ENCODE measurements around the gene HDX. TPM values are rescaled to one million over a fixed set of nuclear protein-coding genes. Genes with fewer than 3 reads are reported as not detected.
"Not testable (repeated sequence)": the region's sequence is repeated elsewhere in the genome, so short reads cannot be mapped to it uniquely, and the experiment has no call there.

HDX gene, protein sequence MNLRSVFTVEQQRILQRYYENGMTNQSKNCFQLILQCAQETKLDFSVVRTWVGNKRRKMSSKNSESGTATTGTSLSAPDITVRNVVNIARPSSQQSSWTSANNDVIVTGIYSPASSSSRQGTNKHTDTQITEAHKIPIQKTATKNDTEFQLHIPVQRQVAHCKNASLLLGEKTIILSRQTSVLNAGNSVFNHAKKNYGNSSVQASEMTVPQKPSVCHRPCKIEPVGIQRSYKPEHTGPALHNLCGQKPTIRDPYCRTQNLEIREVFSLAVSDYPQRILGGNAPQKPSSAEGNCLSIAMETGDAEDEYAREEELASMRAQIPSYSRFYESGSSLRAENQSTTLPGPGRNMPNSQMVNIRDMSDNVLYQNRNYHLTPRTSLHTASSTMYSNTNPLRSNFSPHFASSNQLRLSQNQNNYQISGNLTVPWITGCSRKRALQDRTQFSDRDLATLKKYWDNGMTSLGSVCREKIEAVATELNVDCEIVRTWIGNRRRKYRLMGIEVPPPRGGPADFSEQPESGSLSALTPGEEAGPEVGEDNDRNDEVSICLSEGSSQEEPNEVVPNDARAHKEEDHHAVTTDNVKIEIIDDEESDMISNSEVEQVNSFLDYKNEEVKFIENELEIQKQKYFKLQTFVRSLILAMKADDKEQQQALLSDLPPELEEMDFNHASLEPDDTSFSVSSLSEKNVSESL
- total RNA-seq (under 1 TPM; 0.29 to 0.72 TPM), polyA plus RNA-seq (under 1 TPM; 0.14 to 0.38 TPM)

GRCh38 chrX:84501798-84502628 lies at the start of gene HDX:
TSS of gene HDX (minus strand) at chrX:84502453. CDS start at chrX:84475397, 27,056 bp downstream.
- H3K9me3 Mint-ChIP-seq, result no peaks in the 10 kb centered on the region
- DNase-seq, result peak; percentile 42 to 67 (median 48)
- H3K4me3 ChIP-seq (ENCODE audit: low read length in 2 of 2), result peak within 1 kb of the TSS in 1 of 2 donors; percentile 50
- ChIA-PET CTCF (ENCODE audit: partially characterized antibody) (no interaction called here), POLR2A (ENCODE audit: partially characterized antibody) (no interaction called here)
- peak within 1 kb of the TSS; percentile 82 to 93 (median 88) for H3K4me3 Mint-ChIP-seq
- no peaks in the 10 kb centered on the region for H3K36me3 ChIP-seq (ENCODE audit: insufficient read depth, low read length)
- no peaks in the 10 kb centered on the region for H3K27me3 ChIP-seq (ENCODE audit: insufficient read depth, low read length)
- peaks cover 0 to 5% (median 3%) of the 10 kb centered on the region in 4 donors for H3K4me1 Mint-ChIP-seq
- intact Hi-C loops (cut with micrococcal nuclease), result no loop called here
- H3K4me1 ChIP-seq (ENCODE audit: insufficient read depth, low read length), result no peaks in the 10 kb centered on the region
- no peaks in the 10 kb centered on the region for H3K36me3 Mint-ChIP-seq
- H3K27ac ChIP-seq (ENCODE audit: low read depth, low read length), result peak within 1 kb of the TSS; percentile 54
- H3K27me3 Mint-ChIP-seq, result no peaks in the 10 kb centered on the region
- H3K27ac Mint-ChIP-seq, result peak within 1 kb of the TSS; percentile 62 to 94 (median 83)
- H3K9me3 ChIP-seq (ENCODE audit: control insufficient read depth in 1 of 2, low read length in 2 of 2), result no peaks in the 10 kb centered on the region

DNA sequence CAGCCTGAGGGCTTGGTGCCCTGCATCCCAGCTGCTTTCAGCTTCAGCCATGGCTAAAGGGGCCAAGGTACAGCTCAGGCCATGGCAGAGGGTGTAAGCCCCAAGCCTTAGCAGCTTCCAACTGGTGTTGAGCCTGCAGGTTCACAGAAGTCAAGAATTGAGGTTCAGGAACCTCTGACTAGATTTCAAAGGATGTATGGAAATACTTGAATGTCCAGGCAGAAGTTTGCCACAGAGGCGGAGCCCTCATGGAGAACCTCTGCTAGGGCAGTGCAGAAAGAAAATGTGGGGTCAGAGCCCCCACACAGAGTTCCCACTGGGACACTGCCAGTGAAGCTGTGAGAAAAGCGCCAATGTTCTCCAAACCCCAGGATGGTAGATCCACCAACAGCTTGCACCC lies 39.1 kb upstream of the HDX start:
- H3K9me3 ChIP-seq (ENCODE audit: control insufficient read depth in 1 of 2, low read length in 2 of 2); CTCF ChIA-PET (ENCODE audit: partially characterized antibody); H3K27me3 Mint-ChIP-seq; H3K4me3 Mint-ChIP-seq; H3K27ac ChIP-seq (ENCODE audit: low read depth, low read length); H3K4me1 ChIP-seq (ENCODE audit: insufficient read depth, low read length); H3K4me1 Mint-ChIP-seq; intact Hi-C loops (cut with micrococcal nuclease); POLR2A ChIA-PET (ENCODE audit: partially characterized antibody); H3K4me3 ChIP-seq (ENCODE audit: low read length in 2 of 2); H3K36me3 Mint-ChIP-seq; H3K27me3 ChIP-seq (ENCODE audit: insufficient read depth, low read length); H3K27ac Mint-ChIP-seq; H3K36me3 ChIP-seq (ENCODE audit: insufficient read depth, low read length): not testable (repeated sequence)
- H3K9me3 Mint-ChIP-seq, result peaks cover 2 to 18% (median 12%) of the 10 kb centered on the region in 8 donors
- DNase-seq, result peak in 1 of 5 donors; percentile 1

DNA sequence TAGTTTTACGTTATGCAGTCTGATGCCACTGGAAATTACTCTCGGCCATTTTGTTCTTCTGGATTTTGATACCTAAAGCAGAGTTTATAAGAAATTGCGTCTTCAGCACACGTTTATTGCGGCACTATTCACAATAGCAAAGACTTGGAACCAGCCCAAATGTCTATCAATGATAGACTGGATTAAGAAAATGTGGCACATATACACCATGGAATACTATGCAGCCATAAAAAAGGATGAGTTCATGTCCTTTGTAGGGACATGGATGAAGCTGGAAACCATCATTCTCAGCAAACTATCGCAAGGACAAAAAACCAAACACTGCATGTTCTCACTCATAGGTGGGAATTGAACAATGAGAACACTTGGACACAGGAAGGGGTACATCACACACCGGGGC lies 35.4 kb upstream of the HDX start:
- H3K36me3 ChIP-seq (ENCODE audit: insufficient read depth, low read length); H3K27ac ChIP-seq (ENCODE audit: low read depth, low read length); H3K9me3 ChIP-seq (ENCODE audit: control insufficient read depth in 1 of 2, low read length in 2 of 2); H3K4me1 ChIP-seq (ENCODE audit: insufficient read depth, low read length); H3K27ac Mint-ChIP-seq; H3K4me3 ChIP-seq (ENCODE audit: low read length in 2 of 2); H3K36me3 Mint-ChIP-seq; CTCF ChIA-PET (ENCODE audit: partially characterized antibody); H3K4me1 Mint-ChIP-seq; POLR2A ChIA-PET (ENCODE audit: partially characterized antibody); H3K27me3 ChIP-seq (ENCODE audit: insufficient read depth, low read length); intact Hi-C loops (cut with micrococcal nuclease); H3K27me3 Mint-ChIP-seq; H3K4me3 Mint-ChIP-seq: not testable (repeated sequence)
- peak in 1 of 5 donors; percentile 3 for DNase-seq
- H3K9me3 Mint-ChIP-seq, result peaks cover 2 to 14% (median 10%) of the 10 kb centered on the region in 8 donors

GRCh38 chrX:84488426-84488825 lies 13.8 kb downstream of the HDX start:
- Mint-ChIP-seq H3K27me3 (no peaks in the 10 kb centered on the region), H3K9me3 (peaks cover 0 to 12% (median under 1%) of the 10 kb centered on the region in 8 donors), H3K36me3 (no peaks in the 10 kb centered on the region), H3K4me1 (no peaks in the 10 kb centered on the region), H3K27ac (no peak overlapping the region), H3K4me3 (no peak overlapping the region)
- no peaks in the 10 kb centered on the region for H3K36me3 ChIP-seq (ENCODE audit: insufficient read depth, low read length)
- H3K27me3 ChIP-seq (ENCODE audit: insufficient read depth, low read length), result no peaks in the 10 kb centered on the region
- CTCF ChIA-PET (ENCODE audit: partially characterized antibody), result no interaction called here
- no peak overlapping the region for H3K4me3 ChIP-seq (ENCODE audit: low read length in 2 of 2)
- H3K9me3 ChIP-seq (ENCODE audit: control insufficient read depth in 1 of 2, low read length in 2 of 2), result no peaks in the 10 kb centered on the region
- POLR2A ChIA-PET (ENCODE audit: partially characterized antibody), result no interaction called here
- no peaks in the 10 kb centered on the region for H3K4me1 ChIP-seq (ENCODE audit: insufficient read depth, low read length)
- no peak for DNase-seq
- intact Hi-C loops (cut with micrococcal nuclease), result no loop called here
- no peak overlapping the region for H3K27ac ChIP-seq (ENCODE audit: low read depth, low read length)

- H3K4me3 ChIP-seq (ENCODE audit: low read length in 2 of 2), result no peak overlapping the region
- intact Hi-C loops (cut with micrococcal nuclease), result no loop called here
- Mint-ChIP-seq H3K27ac (no peak overlapping the region), H3K4me3 (no peak overlapping the region), H3K4me1 (no peaks in the 10 kb centered on the region), H3K36me3 (no peaks in the 10 kb centered on the region), H3K9me3 (peaks cover 0 to 12% (median 2%) of the 10 kb centered on the region in 8 donors), H3K27me3 (no peaks in the 10 kb centered on the region)
- H3K4me1 ChIP-seq (ENCODE audit: insufficient read depth, low read length), result no peaks in the 10 kb centered on the region
- no peaks in the 10 kb centered on the region for H3K36me3 ChIP-seq (ENCODE audit: insufficient read depth, low read length)
- ChIA-PET POLR2A (ENCODE audit: partially characterized antibody) (no interaction called here), CTCF (ENCODE audit: partially characterized antibody) (no interaction called here)
- DNase-seq, result no peak
- H3K27ac ChIP-seq (ENCODE audit: low read depth, low read length), result no peak overlapping the region
- H3K9me3 ChIP-seq (ENCODE audit: control insufficient read depth in 1 of 2, low read length in 2 of 2), result no peaks in the 10 kb centered on the region
- no peaks in the 10 kb centered on the region for H3K27me3 ChIP-seq (ENCODE audit: insufficient read depth, low read length)
Measured at GRCh38 chrX:84487365-84488353, 14.6 kb downstream of the HDX start.

DNA sequence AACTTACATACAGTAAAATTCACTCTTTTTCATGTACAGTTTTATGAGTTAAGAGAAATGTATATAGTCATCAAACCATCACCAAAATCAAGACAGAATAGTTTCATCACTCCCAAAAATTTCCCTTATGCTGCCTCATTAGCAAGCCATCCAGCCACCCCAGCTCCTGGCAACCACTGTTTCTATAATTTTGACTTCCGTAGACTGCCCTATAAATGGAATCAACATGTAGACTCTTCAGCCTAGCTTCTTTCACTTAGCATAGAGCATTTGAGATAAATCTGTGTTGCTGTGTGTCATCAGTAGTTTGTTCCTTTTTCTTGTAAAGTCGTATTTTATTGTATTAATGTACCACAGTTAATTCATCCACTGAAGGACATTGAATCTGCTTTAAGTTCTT lies 23.2 kb downstream of the HDX start:
- no peaks in the 10 kb centered on the region for H3K27me3 Mint-ChIP-seq
- Histone ChIP-seq H3K27ac (ENCODE audit: low read depth, low read length) (no peak overlapping the region), H3K4me1 (ENCODE audit: insufficient read depth, low read length) (no peaks in the 10 kb centered on the region), H3K36me3 (ENCODE audit: insufficient read depth, low read length) (no peaks in the 10 kb centered on the region), H3K4me3 (ENCODE audit: low read length in 2 of 2) (no peak overlapping the region), H3K9me3 (ENCODE audit: control insufficient read depth in 1 of 2, low read length in 2 of 2) (no peaks in the 10 kb centered on the region), H3K27me3 (ENCODE audit: insufficient read depth, low read length) (no peaks in the 10 kb centered on the region)
- H3K36me3 Mint-ChIP-seq, result no peaks in the 10 kb centered on the region
- H3K27ac Mint-ChIP-seq, result no peak overlapping the region
- peaks cover 0 to 10% (median 4%) of the 10 kb centered on the region in 8 donors for H3K9me3 Mint-ChIP-seq
- ChIA-PET CTCF (ENCODE audit: partially characterized antibody) (no interaction called here), POLR2A (ENCODE audit: partially characterized antibody) (no interaction called here)
- intact Hi-C loops (cut with micrococcal nuclease), result no loop called here
- H3K4me3 Mint-ChIP-seq, result no peak overlapping the region
- H3K4me1 Mint-ChIP-seq, result no peaks in the 10 kb centered on the region
- no peak for DNase-seq
